ENCODE data around the gene SH3RF1. TPM values are rescaled to one million over a fixed set of nuclear protein-coding genes. Genes with fewer than 3 reads are reported as not detected.
A peak's percentile ranks its signal among the peaks of the same experiment; 100 is the strongest.

Gene SH3RF1
- total RNA-seq, 1 experiment from 2014 or later = 15.3 TPM

DNA sequence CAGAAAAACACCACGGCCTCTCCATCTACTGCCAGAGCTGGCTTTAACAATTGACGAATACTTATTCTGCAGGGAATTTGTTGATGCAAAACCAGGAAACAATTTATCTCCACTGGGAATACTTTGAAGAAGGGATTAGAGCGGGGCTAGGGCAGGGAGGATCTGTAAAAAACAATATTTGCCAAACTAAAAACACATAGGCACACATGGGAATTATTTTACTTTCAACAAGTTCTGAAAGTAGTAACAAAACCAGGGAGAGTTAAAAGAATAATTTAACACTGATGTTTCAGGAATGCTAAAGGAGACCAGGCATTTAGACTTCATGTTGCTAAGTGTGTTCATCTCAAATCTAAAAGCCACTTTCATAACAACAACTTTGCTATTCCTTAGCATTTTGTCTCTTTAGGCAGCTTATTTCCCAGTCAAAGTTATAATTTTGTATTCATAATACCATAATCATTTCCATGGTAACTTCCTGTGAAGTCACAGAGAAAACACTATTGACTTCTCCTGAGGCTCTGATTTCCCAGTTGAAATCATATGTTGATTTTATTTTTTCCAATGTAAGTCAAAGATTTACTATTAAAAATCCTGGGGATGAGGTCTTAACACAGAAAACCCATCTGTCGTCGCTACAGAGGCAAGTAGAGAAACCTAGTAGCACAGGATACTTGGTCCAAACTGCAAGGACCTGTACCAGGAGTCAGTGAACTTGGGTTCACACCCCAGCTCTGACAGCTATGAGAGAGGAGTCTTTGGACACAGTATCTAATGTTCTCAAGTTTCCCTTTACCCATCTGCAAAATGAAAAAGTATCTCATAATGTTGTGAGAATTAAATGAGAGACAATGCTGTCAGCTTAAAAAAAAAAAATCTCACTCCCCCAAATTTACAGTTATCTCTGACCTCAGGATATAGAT lies 69.3 kb downstream of the SH3RF1 start:
- H3K27ac ChIP-seq (ENCODE audit: insufficient read length, low read depth, low read length) = no peak overlapping the region

More for the DNA sequence above, 69.3 kb downstream of the SH3RF1 start:
- no peak for DNase-seq
- no peak overlapping the region for H3K23ac ChIP-seq (ENCODE audit: insufficient read length, low read depth, low read length)
- no peaks in the 10 kb centered on the region for H3K79me1 ChIP-seq (ENCODE audit: insufficient read depth, low read depth, low read length, poor library complexity, severe bottlenecking)
- no peak overlapping the region for H3K56ac ChIP-seq (ENCODE audit: insufficient read length, low read depth, low read length)
- no peak overlapping the region for H2BK12ac ChIP-seq (ENCODE audit: insufficient read length, low read depth, low read length)
- H3K4me3 Mint-ChIP-seq = no peak overlapping the region
- H4K91ac ChIP-seq (ENCODE audit: insufficient read length, low read depth, low read length) = no peak overlapping the region
- H3K9me3 Mint-ChIP-seq = no peaks in the 10 kb centered on the region
- H3K9ac ChIP-seq (ENCODE audit: extremely low read depth, insufficient read length, low read length) = no peak overlapping the region
- no peak overlapping the region for H4K5ac ChIP-seq (ENCODE audit: insufficient read length, low read depth, low read length)
- no peak overlapping the region for H2AFZ ChIP-seq (ENCODE audit: low read length)
- H4K8ac ChIP-seq (replicated peaks; ENCODE audit: insufficient read length, low read depth, low read length) = no peak overlapping the region
- no peak overlapping the region for H3T11ph ChIP-seq (ENCODE audit: low read length)
- no peak overlapping the region for H2BK15ac ChIP-seq (ENCODE audit: low read depth, low read length)
- H3K4me2 ChIP-seq (ENCODE audit: insufficient read depth, insufficient read length, low read length) = no peak overlapping the region
- no peak overlapping the region for H3K18ac ChIP-seq (ENCODE audit: insufficient read length, low read depth, low read length)
- H4K20me1 ChIP-seq (ENCODE audit: control insufficient read depth, insufficient read depth, insufficient read length) = no peaks in the 10 kb centered on the region
- TF ChIP-seq CTCF (conservative IDR thresholded peaks at IDR 0.05) = no peak
- H3K27me3 Mint-ChIP-seq (ENCODE audit: low read depth) = no peaks in the 10 kb centered on the region; the same call in 1 of the 2 replicates
- no peaks in the 10 kb centered on the region for H3K23me2 ChIP-seq (ENCODE audit: insufficient read length, low read depth, low read length, poor library complexity, severe bottlenecking)
- no peak overlapping the region for H2BK5ac ChIP-seq (ENCODE audit: insufficient read length, low read length)
- H3K27me3 ChIP-seq (ENCODE audit: insufficient read depth, low read length) = no peaks in the 10 kb centered on the region
- H3K4me1 Mint-ChIP-seq = peaks cover 12 to 21% of the 10 kb centered on the region in 2 experiments
- no peaks in the 10 kb centered on the region; a peak in 1 of 7 replicates for H3K36me3 Mint-ChIP-seq (ENCODE audit: insufficient read depth in 1 of 3, low read depth in 3 of 3)
- no peaks in the 10 kb centered on the region for H3K9me3 ChIP-seq (ENCODE audit: control insufficient read depth, low read depth, low read length)
- no peak overlapping the region for H3K4ac ChIP-seq (ENCODE audit: low read depth, low read length)
- no peak overlapping the region for H2BK20ac ChIP-seq (ENCODE audit: low read depth, low read length, poor library complexity, severe bottlenecking)
- no peak overlapping the region for H2BK120ac ChIP-seq (ENCODE audit: low read depth, low read length, poor library complexity, severe bottlenecking)
- H3K4me1 ChIP-seq (ENCODE audit: insufficient read depth, low read length) = no peaks in the 10 kb centered on the region
- no CpG with 5 or more reads among the region's 5 CpGs for WGBS (ENCODE audit: extremely low coverage, insufficient read length, low lambda C conversion rate)
- no peaks in the 10 kb centered on the region; the same call in 1 of the 2 replicates for H3K79me2 ChIP-seq (ENCODE audit: insufficient read depth, low read length)
- H3K14ac ChIP-seq (ENCODE audit: insufficient read depth, low read length) = no peak overlapping the region
- H2AK5ac ChIP-seq (ENCODE audit: insufficient read length, low read length) = no peak overlapping the region
- peak overlapping the region in 2 of 3 experiments; percentile 41 to 55; a peak in 5 of 7 replicates for H3K27ac Mint-ChIP-seq

Data from H9 (cell line).